Suprapubic skin (tissue), 3 donors: ENCODE data around the gene WLS.

Source experiments
- POLR2AphosphoS5 ChIP-seq, 3 donors: sonication (generic); formaldehyde crosslinking; IDR thresholded peaks; one replicate each; pipeline ENCODE4 v1.6.1; 2017; ENCODE audit warnings: antibody characterized with exemption in 3 of 3
- TF ChIP-seq, protein P1 (sequence below), 2 donors: fragments of 200-600 bp in 1 of 2; fragments of 450-650 bp in 1 of 2; sonication (generic) in 1 of 2; IDR thresholded peaks; one replicate each; pipeline ENCODE4 v1.5.1; 2016 to 2019; ENCODE audit warnings: antibody characterized with exemption in 2 of 2, mild to moderate bottlenecking in 1 of 2, moderate library complexity in 1 of 2

DNA sequence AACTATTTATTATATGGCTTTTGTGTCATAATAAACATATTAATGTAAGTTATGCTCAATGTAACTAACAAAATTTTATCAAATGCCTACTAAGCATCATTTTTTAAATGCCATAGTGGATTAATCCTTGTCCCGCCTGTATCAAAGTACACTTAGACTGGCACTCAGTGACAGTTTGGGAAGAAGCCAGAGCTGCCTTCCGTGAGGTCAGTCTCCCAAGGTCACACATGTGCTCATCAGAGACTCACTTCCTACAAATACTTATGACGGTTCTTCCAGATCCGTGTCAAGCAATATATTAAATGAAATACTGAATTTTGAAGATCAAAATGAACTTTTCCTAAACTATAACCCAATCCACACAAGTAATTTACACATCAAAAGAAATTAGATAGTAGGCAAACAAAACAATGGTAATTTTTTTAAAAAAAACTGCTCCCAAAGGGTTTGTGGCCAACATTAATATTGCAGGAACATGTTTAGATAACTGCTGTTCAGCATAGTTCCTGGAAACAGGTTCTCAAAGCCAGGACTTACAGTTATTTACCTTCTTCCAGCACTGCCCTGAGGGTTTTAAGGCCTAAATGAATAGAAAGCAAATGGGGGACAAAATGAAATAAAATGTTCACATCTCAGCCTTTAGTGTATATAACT is 27.2 kb downstream of the WLS start:
- TF ChIP-seq, protein P1, sequence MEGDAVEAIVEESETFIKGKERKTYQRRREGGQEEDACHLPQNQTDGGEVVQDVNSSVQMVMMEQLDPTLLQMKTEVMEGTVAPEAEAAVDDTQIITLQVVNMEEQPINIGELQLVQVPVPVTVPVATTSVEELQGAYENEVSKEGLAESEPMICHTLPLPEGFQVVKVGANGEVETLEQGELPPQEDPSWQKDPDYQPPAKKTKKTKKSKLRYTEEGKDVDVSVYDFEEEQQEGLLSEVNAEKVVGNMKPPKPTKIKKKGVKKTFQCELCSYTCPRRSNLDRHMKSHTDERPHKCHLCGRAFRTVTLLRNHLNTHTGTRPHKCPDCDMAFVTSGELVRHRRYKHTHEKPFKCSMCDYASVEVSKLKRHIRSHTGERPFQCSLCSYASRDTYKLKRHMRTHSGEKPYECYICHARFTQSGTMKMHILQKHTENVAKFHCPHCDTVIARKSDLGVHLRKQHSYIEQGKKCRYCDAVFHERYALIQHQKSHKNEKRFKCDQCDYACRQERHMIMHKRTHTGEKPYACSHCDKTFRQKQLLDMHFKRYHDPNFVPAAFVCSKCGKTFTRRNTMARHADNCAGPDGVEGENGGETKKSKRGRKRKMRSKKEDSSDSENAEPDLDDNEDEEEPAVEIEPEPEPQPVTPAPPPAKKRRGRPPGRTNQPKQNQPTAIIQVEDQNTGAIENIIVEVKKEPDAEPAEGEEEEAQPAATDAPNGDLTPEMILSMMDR (IDR thresholded peaks at IDR 0.05) = no peak
- no peak for TF ChIP-seq POLR2AphosphoS5 (IDR thresholded peaks at IDR 0.05)
